Prostate gland (tissue), 2 donors: ENCODE data around the gene DNM3. TPM values are rescaled to one million over a fixed set of nuclear protein-coding genes. Genes with fewer than 3 reads are reported as not detected.

Experiments used
- DNase-seq: peaks from one replicate; pipeline ENCODE4 v3.0.0-alpha.2; 2019; ENCODE audit warnings: low spot score
- H3K27ac ChIP-seq, 2 donors: fragments of 200-600 bp; sonication (generic); 2 replicates each; pipeline ENCODE4 v1.5.1; 2017 to 2019
- H3K27me3 ChIP-seq: fragments of 200-600 bp; sonication (generic); replicated peaks from 2 replicates; pipeline ENCODE4 v1.5.1; 2019; ENCODE audit not compliant: insufficient read depth
- H3K36me3 ChIP-seq, 2 donors: fragments of 200-600 bp; sonication (generic); 1 replicate in 1 of 2; 2 replicates in 1 of 2; pipeline versions ENCODE4 v1.5.1 to v1.8.1; 2017 to 2019
- H3K4me1 ChIP-seq: fragments of 200-600 bp; sonication (generic); replicated peaks from 2 replicates; pipeline ENCODE4 v1.5.1; 2019
- H3K4me3 ChIP-seq, 2 donors: fragments of 200-600 bp; sonication (generic); 2 replicates each; pipeline ENCODE4 v1.5.1; 2017 to 2019
- H3K9me3 ChIP-seq: fragments of 200-600 bp; sonication (generic); 2 replicates; pipeline ENCODE4 v1.5.1; 2017
- POLR2A ChIP-seq: fragments of 450-650 bp; IDR thresholded peaks from one replicate; pipeline ENCODE4 v1.6.1; 2016; ENCODE audit warnings: antibody characterized with exemption, mild to moderate bottlenecking
- POLR2AphosphoS5 ChIP-seq: sonication (generic); formaldehyde crosslinking; IDR thresholded peaks from one replicate; pipeline ENCODE4 v1.6.1; 2017; ENCODE audit warnings: antibody characterized with exemption
- WGBS: methylation state at CpG from one replicate; pipeline ENCODE4 v1.1.5; 2018; 5-methylcytosine and 5-hydroxymethylcytosine counted together
- intact Hi-C: fragments of 100-400 bp; cut with DNase I; formaldehyde crosslinking; loops from one replicate; pipeline ENCODE4 v1.14.2; 2022
- total RNA-seq, 2 donors: library from RNA; depleted of rRNA; stranded (reverse); fragments of >200 nt; gene quantifications; one replicate each; pipeline ENCODE4 v1.1.0, GENCODE V29; 2016
- TF ChIP-seq, protein P1 (sequence below), 4 experiments: fragments of 200-600 bp in 2 of 4; fragments of 450-650 bp in 2 of 4; sonication (generic) in 2 of 4; IDR thresholded peaks; 1 replicate in 3 of 4; 2 replicates in 1 of 4; pipeline ENCODE4 v1.5.1; 2016 to 2019; ENCODE audit warnings: antibody characterized with exemption in 4 of 4, mild to moderate bottlenecking in 2 of 4, moderate library complexity in 2 of 4

DNM3 gene
- total RNA-seq, 2 donors from 2014 or later: 2.3 to 5.3 TPM

- Histone ChIP-seq H3K27me3 (no peaks in the 10 kb centered on the region), H3K27ac (no peak overlapping the region), H3K4me3 (no peak overlapping the region), H3K4me1 (no peaks in the 10 kb centered on the region), H3K36me3 (no peaks in the 10 kb centered on the region), H3K9me3 (no peaks in the 10 kb centered on the region)
- no peak for TF ChIP-seq POLR2A
- no peak for DNase-seq
- WGBS: 89% methylated on average over 1 of the region's 1 CpG
- intact Hi-C loops: no loop called here
Measured at GRCh38 chr1:171963762-171964161, 122.5 kb downstream of the DNM3 start.

DNA sequence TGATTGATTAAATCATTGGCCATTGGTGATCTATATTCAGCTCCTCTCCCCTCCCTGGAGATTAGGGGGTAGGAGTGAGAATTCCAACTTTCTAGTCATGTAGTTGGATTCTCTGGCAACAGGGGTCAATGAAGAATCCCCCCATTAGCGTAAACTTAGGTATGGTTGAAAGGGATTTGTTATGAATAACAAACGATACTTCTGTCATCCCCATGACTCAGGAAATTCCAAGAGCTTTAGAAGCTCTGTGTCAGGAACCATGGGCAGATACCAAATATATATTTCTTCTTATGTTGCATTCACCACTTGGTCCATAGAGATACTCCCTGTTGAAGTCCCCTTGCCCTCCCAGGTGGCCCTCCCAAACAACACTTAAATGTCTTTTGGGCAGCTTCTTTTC is 124.5 kb downstream of the DNM3 start:
- H3K27ac ChIP-seq: no peak overlapping the region
- H3K4me3 ChIP-seq: no peak overlapping the region
- H3K4me1 ChIP-seq: no peaks in the 10 kb centered on the region
- H3K36me3 ChIP-seq: no peaks in the 10 kb centered on the region
- WGBS: 94% methylated on average over 2 of the region's 2 CpGs
- no peak for DNase-seq
- H3K27me3 ChIP-seq: no peaks in the 10 kb centered on the region
- H3K9me3 ChIP-seq: no peaks in the 10 kb centered on the region
- intact Hi-C loops: no loop called here
- TF ChIP-seq POLR2A (no peak), POLR2AphosphoS5 (no peak)
- TF ChIP-seq, protein P1, sequence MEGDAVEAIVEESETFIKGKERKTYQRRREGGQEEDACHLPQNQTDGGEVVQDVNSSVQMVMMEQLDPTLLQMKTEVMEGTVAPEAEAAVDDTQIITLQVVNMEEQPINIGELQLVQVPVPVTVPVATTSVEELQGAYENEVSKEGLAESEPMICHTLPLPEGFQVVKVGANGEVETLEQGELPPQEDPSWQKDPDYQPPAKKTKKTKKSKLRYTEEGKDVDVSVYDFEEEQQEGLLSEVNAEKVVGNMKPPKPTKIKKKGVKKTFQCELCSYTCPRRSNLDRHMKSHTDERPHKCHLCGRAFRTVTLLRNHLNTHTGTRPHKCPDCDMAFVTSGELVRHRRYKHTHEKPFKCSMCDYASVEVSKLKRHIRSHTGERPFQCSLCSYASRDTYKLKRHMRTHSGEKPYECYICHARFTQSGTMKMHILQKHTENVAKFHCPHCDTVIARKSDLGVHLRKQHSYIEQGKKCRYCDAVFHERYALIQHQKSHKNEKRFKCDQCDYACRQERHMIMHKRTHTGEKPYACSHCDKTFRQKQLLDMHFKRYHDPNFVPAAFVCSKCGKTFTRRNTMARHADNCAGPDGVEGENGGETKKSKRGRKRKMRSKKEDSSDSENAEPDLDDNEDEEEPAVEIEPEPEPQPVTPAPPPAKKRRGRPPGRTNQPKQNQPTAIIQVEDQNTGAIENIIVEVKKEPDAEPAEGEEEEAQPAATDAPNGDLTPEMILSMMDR (IDR thresholded peaks at IDR 0.05): no peak

- H3K36me3 ChIP-seq: no peaks in the 10 kb centered on the region
- no peaks in the 10 kb centered on the region for H3K4me1 ChIP-seq
- H3K9me3 ChIP-seq: no peaks in the 10 kb centered on the region
- intact Hi-C loops: no loop called here
- H3K27me3 ChIP-seq: no peaks in the 10 kb centered on the region
- no peak overlapping the region for H3K4me3 ChIP-seq
- no peak overlapping the region for H3K27ac ChIP-seq
- DNase-seq: no peak
- TF ChIP-seq POLR2AphosphoS5: no peak
- TF ChIP-seq, protein P1 (IDR thresholded peaks at IDR 0.05): no peak
- WGBS: 48% methylated on average over 3 of the region's 3 CpGs
Measured at GRCh38 chr1:171966426-171967220, 125.3 kb downstream of the DNM3 start.

DNA sequence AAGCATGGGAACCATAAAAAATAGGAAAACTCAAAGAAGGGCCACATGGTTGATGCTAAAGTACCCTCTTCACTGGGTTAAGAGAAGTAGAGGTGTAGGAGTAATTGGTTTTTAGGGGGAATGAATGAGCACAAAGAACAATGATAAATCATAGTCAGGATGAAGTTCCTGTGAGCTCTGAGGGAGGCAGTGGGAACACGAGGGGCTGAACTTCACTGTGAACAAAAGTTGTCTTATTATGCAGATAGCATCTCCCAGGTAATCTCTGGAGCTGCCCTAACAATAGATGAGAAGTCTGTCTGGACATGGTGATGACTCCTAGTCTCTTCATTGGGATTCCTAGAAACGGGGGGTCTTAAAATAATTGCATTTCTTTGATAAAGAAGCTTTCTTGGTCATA is 127.9 kb downstream of the DNM3 start:
- Histone ChIP-seq H3K27ac (no peak overlapping the region), H3K27me3 (no peaks in the 10 kb centered on the region), H3K9me3 (no peaks in the 10 kb centered on the region), H3K36me3 (no peaks in the 10 kb centered on the region), H3K4me1 (no peaks in the 10 kb centered on the region), H3K4me3 (no peak overlapping the region)
- intact Hi-C loops: no loop called here
- TF ChIP-seq, protein P1 (IDR thresholded peaks at IDR 0.05): no peak
- TF ChIP-seq POLR2AphosphoS5: no peak
- no peak for TF ChIP-seq POLR2A
- 21% methylated on average over 2 of the region's 2 CpGs for WGBS
- no peak for DNase-seq

DNA sequence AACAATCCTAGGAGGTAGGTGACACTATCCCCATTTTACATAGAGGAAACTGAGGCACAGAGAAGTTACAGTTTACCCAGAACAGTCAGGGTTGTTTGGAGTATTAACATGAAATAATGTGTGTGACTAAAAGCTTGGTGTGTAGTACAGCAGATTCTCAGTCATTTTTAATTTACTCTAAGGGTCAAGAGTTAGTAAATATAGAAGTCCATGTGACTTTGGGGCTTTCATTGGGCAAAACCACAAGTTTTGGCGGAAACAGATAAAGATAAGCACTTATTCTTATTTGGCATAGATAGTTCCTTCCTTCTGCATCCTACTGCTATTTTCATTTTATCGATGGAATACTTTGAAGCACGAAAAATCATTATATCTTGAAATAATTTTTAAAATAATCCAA is 128.5 kb downstream of the DNM3 start:
- WGBS: 54% methylated on average over 3 of the region's 3 CpGs
- H3K4me1 ChIP-seq: no peaks in the 10 kb centered on the region
- DNase-seq: no peak
- TF ChIP-seq POLR2A (no peak), POLR2AphosphoS5 (no peak)
- TF ChIP-seq, protein P1 (IDR thresholded peaks at IDR 0.05): no peak
- H3K27ac ChIP-seq: no peak overlapping the region
- no peaks in the 10 kb centered on the region for H3K9me3 ChIP-seq
- no peaks in the 10 kb centered on the region for H3K27me3 ChIP-seq
- H3K4me3 ChIP-seq: no peak overlapping the region
- no peaks in the 10 kb centered on the region for H3K36me3 ChIP-seq
- intact Hi-C loops: no loop called here
